Measurements from ENCODE around the gene CDKAL1.

CDKAL1 gene

GRCh38 chr6:20789162-20789561 lies 254.9 kb downstream of the CDKAL1 start:
- no peak for DNase-seq (ENCODE audit: low read depth in 1 of 2, low spot score in 1 of 2)

- DNase-seq (ENCODE audit: low read depth in 1 of 2, low spot score in 1 of 2): no peak
Observed at GRCh38 chr6:20790032-20790791, 256.0 kb downstream of the CDKAL1 start.

GRCh38 chr6:20791074-20791473 lies 256.8 kb downstream of the CDKAL1 start:
- no peak for DNase-seq (ENCODE audit: low read depth in 1 of 2, low spot score in 1 of 2)

GRCh38 chr6:20791944-20792343 lies 257.7 kb downstream of the CDKAL1 start:
- DNase-seq (ENCODE audit: low read depth in 1 of 2, low spot score in 1 of 2): no peak

GRCh38 chr6:20793174-20793573 lies 258.9 kb downstream of the CDKAL1 start:
- DNase-seq (ENCODE audit: low read depth in 1 of 2, low spot score in 1 of 2): no peak

GRCh38 chr6:20797597-20797996 lies 263.3 kb downstream of the CDKAL1 start:
- no peak for DNase-seq (ENCODE audit: low read depth in 1 of 2, low spot score in 1 of 2)

GRCh38 chr6:20800229-20800628 lies 266.0 kb downstream of the CDKAL1 start:
- no peak for DNase-seq (ENCODE audit: low read depth in 1 of 2, low spot score in 1 of 2)

GRCh38 chr6:20800653-20801052 lies 266.4 kb downstream of the CDKAL1 start:
- no peak for DNase-seq (ENCODE audit: low read depth in 1 of 2, low spot score in 1 of 2)

- no peak for DNase-seq (ENCODE audit: low read depth in 1 of 2, low spot score in 1 of 2)
Observed at GRCh38 chr6:20801595-20801994, 267.3 kb downstream of the CDKAL1 start.

GRCh38 chr6:20802596-20802995 lies 268.3 kb downstream of the CDKAL1 start:
- no peak for DNase-seq (ENCODE audit: low read depth in 1 of 2, low spot score in 1 of 2)

GRCh38 chr6:20805021-20805420 lies 270.8 kb downstream of the CDKAL1 start:
- no peak for DNase-seq (ENCODE audit: low read depth in 1 of 2, low spot score in 1 of 2)

GRCh38 chr6:20806669-20807068 lies 272.4 kb downstream of the CDKAL1 start:
- DNase-seq (ENCODE audit: low read depth in 1 of 2, low spot score in 1 of 2): no peak

GRCh38 chr6:20808439-20808838 lies 274.2 kb downstream of the CDKAL1 start:
- no peak for DNase-seq (ENCODE audit: low read depth in 1 of 2, low spot score in 1 of 2)

GRCh38 chr6:20808924-20809323 lies 274.7 kb downstream of the CDKAL1 start:
- no peak for DNase-seq (ENCODE audit: low read depth in 1 of 2, low spot score in 1 of 2)

- no peak for DNase-seq (ENCODE audit: low read depth in 1 of 2, low spot score in 1 of 2)
Observed at GRCh38 chr6:20810727-20811108, 276.5 kb downstream of the CDKAL1 start.

- no peak for DNase-seq (ENCODE audit: low read depth in 1 of 2, low spot score in 1 of 2)
Observed at GRCh38 chr6:20811109-20811761, 277.0 kb downstream of the CDKAL1 start.

- no peak for DNase-seq (ENCODE audit: low read depth in 1 of 2, low spot score in 1 of 2)
Observed at GRCh38 chr6:20812776-20813175, 278.5 kb downstream of the CDKAL1 start.

GRCh38 chr6:20814494-20814893 lies 280.2 kb downstream of the CDKAL1 start:
- no peak for DNase-seq (ENCODE audit: low read depth in 1 of 2, low spot score in 1 of 2)

- DNase-seq (ENCODE audit: low read depth in 1 of 2, low spot score in 1 of 2): no peak
Observed at GRCh38 chr6:20816126-20816525, 281.9 kb downstream of the CDKAL1 start.

GRCh38 chr6:20817806-20818320 lies 283.6 kb downstream of the CDKAL1 start:
- no peak for DNase-seq (ENCODE audit: low read depth in 1 of 2, low spot score in 1 of 2)

- no peak for DNase-seq (ENCODE audit: low read depth in 1 of 2, low spot score in 1 of 2)
Observed at GRCh38 chr6:20819774-20820400, 285.6 kb downstream of the CDKAL1 start.

- DNase-seq (ENCODE audit: low read depth in 1 of 2, low spot score in 1 of 2): no peak
Observed at GRCh38 chr6:20826378-20826777, 292.1 kb downstream of the CDKAL1 start.
